Measurements from ENCODE around the gene TBCD.

The TBCD gene

GRCh38 chr17:82729479-82730260 is 22.2 kb upstream of the TBCD start:
- H3K4me3 ChIP-seq (ENCODE audit: insufficient read depth, low read length, poor library complexity, severe bottlenecking) = no peak overlapping the region
- peaks cover 9% of the 10 kb centered on the region; the same call in 1 of the 2 replicates for H3K9me3 ChIP-seq (ENCODE audit: insufficient read depth, low read length)
- no peak overlapping the region for H2AFZ ChIP-seq (ENCODE audit: low read depth, low read length, severe bottlenecking)
- no peaks in the 10 kb centered on the region for H3F3A ChIP-seq (ENCODE audit: insufficient read depth)
- no peak for TF ChIP-seq EZH2phosphoT487 (conservative IDR thresholded peaks at IDR 0.05; ENCODE audit: low read length)
- TF ChIP-seq CTCF (IDR thresholded peaks at IDR 0.05; ENCODE audit: insufficient read depth, low read length, poor library complexity, severe bottlenecking) = no peak
- H3K36me3 ChIP-seq (ENCODE audit: low read length) = peaks cover 15% of the 10 kb centered on the region
- no peak overlapping the region for H3K27ac ChIP-seq (ENCODE audit: low read depth, low read length)
- no peak overlapping the region for H3K4me2 ChIP-seq (ENCODE audit: low read depth, low read length, poor library complexity, severe bottlenecking)
- H4K20me1 ChIP-seq (ENCODE audit: low read depth, low read length) = no peaks in the 10 kb centered on the region
- H3K79me2 ChIP-seq (ENCODE audit: insufficient read depth, low read length) = no peaks in the 10 kb centered on the region
- no peak overlapping the region for H3K9ac ChIP-seq (ENCODE audit: low read length)
- no peaks in the 10 kb centered on the region for H3K9me2 ChIP-seq (replicated peaks; ENCODE audit: insufficient read depth, low read length)
- no peaks in the 10 kb centered on the region for H3K27me3 ChIP-seq (ENCODE audit: low read length)

- peaks cover 15% of the 10 kb centered on the region for H3K36me3 ChIP-seq (ENCODE audit: low read length)
- H3K4me2 ChIP-seq (ENCODE audit: low read depth, low read length, poor library complexity, severe bottlenecking) = no peak overlapping the region
- no peaks in the 10 kb centered on the region for H4K20me1 ChIP-seq (ENCODE audit: low read depth, low read length)
- TF ChIP-seq CTCF (IDR thresholded peaks at IDR 0.05; ENCODE audit: insufficient read depth, low read length, poor library complexity, severe bottlenecking) (no peak), EZH2phosphoT487 (conservative IDR thresholded peaks at IDR 0.05; ENCODE audit: low read length) (no peak)
- no peaks in the 10 kb centered on the region for H3F3A ChIP-seq (ENCODE audit: insufficient read depth)
- no peaks in the 10 kb centered on the region for H3K27me3 ChIP-seq (ENCODE audit: low read length)
- no peaks in the 10 kb centered on the region for H3K9me2 ChIP-seq (replicated peaks; ENCODE audit: insufficient read depth, low read length)
- H3K9me3 ChIP-seq (ENCODE audit: insufficient read depth, low read length) = peaks cover 9% of the 10 kb centered on the region; the same call in 1 of the 2 replicates
- no peak overlapping the region for H2AFZ ChIP-seq (ENCODE audit: low read depth, low read length, severe bottlenecking)
- no peak overlapping the region for H3K4me3 ChIP-seq (ENCODE audit: insufficient read depth, low read length, poor library complexity, severe bottlenecking)
- H3K79me2 ChIP-seq (ENCODE audit: insufficient read depth, low read length) = no peaks in the 10 kb centered on the region
- no peak overlapping the region for H3K9ac ChIP-seq (ENCODE audit: low read length)
- H3K27ac ChIP-seq (ENCODE audit: low read depth, low read length) = no peak overlapping the region
These were observed 19.6 kb upstream of the TBCD start for GRCh38 chr17:82732118-82732743.

GRCh38 chr17:82734987-82735866 is 16.6 kb upstream of the TBCD start, which contains the start of gene FN3K:
FN3K (plus strand) TSS chr17:82735615; CDS start chr17:82735637, 22 bp downstream.
- H3K9ac ChIP-seq (ENCODE audit: low read length) = no peak within 1 kb of the TSS
- no peak within 1 kb of the TSS for H3K27ac ChIP-seq (ENCODE audit: low read depth, low read length)
- H3K9me3 ChIP-seq (ENCODE audit: insufficient read depth, low read length) = peaks cover 14% of the 10 kb centered on the region; the same call in 1 of the 2 replicates
- H3K36me3 ChIP-seq (ENCODE audit: low read length) = peaks cover 19% of the 10 kb centered on the region
- no peak within 1 kb of the TSS for H3K4me3 ChIP-seq (ENCODE audit: insufficient read depth, low read length, poor library complexity, severe bottlenecking)
- H4K20me1 ChIP-seq (ENCODE audit: low read depth, low read length) = no peaks in the 10 kb centered on the region
- TF ChIP-seq CTCF (IDR thresholded peaks at IDR 0.05; ENCODE audit: insufficient read depth, low read length, poor library complexity, severe bottlenecking) (no peak), EZH2phosphoT487 (conservative IDR thresholded peaks at IDR 0.05; ENCODE audit: low read length) (no peak)
- no peaks in the 10 kb centered on the region for H3K27me3 ChIP-seq (ENCODE audit: low read length)
- H3F3A ChIP-seq (ENCODE audit: insufficient read depth) = no peaks in the 10 kb centered on the region
- no peaks in the 10 kb centered on the region for H3K9me2 ChIP-seq (replicated peaks; ENCODE audit: insufficient read depth, low read length)
- no peak within 1 kb of the TSS for H3K4me2 ChIP-seq (ENCODE audit: low read depth, low read length, poor library complexity, severe bottlenecking)
- H2AFZ ChIP-seq (ENCODE audit: low read depth, low read length, severe bottlenecking) = no peak within 1 kb of the TSS
- no peaks in the 10 kb centered on the region for H3K79me2 ChIP-seq (ENCODE audit: insufficient read depth, low read length)
